GM12801 (cell line): Measurements from ENCODE around the gene HEXD.

ENCODE experiments used
- TF ChIP-seq, protein P1 (sequence below): IDR thresholded peaks from one replicate; pipeline ENCODE4 v1.5.1; 2011; ENCODE audit warnings: control low read depth; ENCODE audit not compliant: insufficient read length; ENCODE audit errors: extremely low read depth

Gene HEXD

DNA sequence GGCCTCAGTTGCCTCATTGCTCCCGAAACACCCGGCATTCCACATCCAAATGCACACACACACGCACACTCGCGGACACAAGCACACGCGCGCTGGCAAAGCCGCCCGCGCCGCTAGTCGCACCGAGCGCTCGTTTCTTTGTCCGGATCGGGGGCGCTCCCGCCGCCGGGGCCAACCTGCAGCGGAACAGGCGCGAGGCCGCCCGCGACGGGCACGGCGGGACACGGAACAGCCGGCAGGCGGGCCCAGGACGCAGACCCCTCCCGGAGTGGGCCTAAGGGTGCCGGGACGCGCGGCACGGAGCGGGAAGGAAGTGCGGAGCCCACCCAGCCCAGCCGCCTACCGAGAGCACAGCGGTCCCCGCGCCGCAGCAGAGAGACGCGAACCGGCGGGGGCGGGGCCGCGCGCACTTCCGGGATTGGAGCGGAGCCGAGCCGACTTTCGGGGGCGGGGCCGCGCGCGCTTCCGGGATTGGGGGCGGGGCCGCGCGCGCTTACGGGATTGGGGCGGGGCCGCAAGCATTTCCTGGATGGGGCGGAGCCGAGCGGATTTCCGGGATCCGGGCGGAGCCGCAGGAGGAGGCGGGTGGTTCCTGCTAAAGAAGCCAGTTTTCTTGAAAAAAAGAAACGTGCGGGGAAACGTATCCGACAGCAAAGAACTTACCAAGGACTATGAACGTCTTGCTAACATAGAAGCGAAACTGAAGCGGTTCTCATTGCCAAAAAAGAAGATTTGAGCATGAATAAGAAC, 32.4 kb downstream of the HEXD start, which contains the start of gene CYBC1:
CYBC1 (minus strand) TSS at position 396 of the 750 bp plus-strand sequence. CDS start 1,498 bp downstream, outside the sequence.
- TF ChIP-seq, protein P1, sequence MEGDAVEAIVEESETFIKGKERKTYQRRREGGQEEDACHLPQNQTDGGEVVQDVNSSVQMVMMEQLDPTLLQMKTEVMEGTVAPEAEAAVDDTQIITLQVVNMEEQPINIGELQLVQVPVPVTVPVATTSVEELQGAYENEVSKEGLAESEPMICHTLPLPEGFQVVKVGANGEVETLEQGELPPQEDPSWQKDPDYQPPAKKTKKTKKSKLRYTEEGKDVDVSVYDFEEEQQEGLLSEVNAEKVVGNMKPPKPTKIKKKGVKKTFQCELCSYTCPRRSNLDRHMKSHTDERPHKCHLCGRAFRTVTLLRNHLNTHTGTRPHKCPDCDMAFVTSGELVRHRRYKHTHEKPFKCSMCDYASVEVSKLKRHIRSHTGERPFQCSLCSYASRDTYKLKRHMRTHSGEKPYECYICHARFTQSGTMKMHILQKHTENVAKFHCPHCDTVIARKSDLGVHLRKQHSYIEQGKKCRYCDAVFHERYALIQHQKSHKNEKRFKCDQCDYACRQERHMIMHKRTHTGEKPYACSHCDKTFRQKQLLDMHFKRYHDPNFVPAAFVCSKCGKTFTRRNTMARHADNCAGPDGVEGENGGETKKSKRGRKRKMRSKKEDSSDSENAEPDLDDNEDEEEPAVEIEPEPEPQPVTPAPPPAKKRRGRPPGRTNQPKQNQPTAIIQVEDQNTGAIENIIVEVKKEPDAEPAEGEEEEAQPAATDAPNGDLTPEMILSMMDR, result no peak

DNA sequence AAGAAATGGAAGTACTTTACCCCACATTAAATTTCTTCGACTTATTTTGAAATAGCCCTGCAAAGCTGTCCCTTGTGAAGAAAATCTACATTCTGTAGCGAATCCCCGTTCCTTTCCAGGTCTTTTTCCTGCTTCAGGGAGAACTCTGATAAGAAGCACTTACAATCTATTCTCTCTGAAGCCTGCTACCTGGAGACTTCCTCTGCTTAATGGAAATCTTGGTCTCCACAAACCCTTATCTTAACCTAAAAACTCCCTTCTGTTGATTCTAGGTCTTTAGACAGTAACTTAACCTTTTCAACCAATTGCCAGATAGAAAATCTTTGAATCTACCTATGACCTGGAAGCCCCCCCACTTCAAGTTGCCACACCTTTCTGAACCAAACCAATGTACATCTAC, 34.0 kb downstream of the HEXD start:
- TF ChIP-seq, protein P1, result no peak

DNA sequence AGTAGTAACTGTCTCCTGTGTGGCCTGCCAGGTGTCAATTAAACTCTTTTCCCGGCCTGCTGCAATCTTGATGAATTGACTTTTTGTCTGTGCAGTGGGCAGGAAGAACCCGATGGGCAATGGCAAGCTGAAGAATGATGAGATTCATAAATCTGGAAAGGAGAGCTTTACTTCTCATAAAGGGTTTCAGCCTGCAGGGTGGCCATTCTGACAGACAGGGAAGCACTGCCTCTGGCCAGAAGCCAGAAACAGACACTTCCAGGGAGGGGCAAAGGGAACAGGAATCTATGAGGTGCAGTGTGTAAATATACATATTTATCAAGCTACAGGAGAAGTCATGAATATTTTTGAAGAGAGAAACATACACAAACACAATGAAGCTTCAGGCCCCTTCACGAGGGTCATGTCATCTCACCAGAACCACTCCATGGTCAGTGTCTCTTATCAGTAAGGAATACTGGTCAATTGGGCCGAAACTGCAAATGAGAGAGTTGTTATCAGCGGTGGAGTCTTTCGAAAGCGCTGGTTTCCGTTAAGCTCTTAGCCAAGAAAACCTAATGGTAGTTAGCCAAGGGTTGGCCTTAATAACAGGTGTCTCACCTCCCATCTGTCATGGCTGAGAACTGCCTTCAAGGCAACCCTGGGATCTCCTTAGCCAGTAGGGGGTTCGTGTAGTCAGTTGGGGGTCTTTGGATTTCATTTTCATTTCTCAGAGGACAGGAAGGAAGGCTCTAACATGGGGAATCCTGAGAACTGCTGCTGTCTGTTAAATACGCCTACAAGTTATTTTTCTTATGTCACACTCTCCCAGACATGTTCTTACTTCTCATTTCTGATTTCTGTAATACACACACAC, 39.2 kb downstream of the HEXD start:
- TF ChIP-seq, protein P1, result no peak

DNA sequence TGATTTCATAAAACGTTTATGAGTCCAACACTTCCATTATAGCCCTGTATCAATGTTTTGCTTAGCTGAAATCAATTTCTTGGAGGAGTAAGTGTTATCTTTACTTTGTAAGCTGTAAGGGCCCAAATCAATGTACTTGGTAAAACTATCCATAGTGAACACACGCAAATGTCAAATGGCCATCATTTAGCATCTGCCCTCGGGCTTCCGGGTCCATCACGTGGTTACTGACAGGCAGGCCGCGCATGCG, 39.7 kb downstream of the HEXD start:
- TF ChIP-seq, protein P1, result no peak

DNA sequence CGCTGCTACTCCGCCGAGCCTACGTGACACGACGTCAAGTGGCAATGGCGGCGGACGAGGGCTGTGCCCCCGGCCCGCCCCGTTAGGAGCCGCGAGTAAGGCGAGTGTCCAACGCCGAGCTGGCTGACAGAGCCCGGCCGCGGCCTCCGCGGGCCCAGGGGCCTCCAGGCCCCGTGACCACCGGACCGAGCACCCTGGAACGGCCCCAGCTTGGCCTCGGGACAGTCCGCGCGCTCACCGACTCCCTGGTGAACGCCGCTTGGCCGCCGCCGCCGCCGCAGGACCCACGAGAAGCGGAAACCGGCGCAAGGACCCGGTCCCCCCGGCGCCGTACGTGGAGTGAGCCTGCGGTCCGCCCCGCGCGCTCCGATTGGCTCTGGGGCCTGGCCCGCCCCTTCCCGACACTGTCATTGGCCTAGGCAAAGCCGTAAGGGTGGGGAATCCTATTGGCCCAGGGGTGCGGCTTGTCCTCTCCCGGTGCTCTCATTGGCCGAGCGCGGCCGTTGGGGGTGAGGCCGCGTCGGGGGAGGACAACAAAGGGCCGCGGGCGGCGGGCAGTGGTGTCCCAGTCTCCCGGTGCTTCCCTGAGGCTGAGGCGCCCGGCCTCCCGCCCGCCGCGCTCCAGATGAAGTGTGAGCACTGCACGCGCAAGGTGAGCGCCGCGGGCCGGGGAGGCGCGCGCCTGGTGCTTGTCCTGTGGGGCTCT, 40.2 kb downstream of the HEXD start, which contains the start of gene NARF:
NARF (plus strand) TSS at position 563 of the 706 bp plus-strand sequence; CDS start at position 626, 63 bp downstream.
- TF ChIP-seq, protein P1, result no peak

DNA sequence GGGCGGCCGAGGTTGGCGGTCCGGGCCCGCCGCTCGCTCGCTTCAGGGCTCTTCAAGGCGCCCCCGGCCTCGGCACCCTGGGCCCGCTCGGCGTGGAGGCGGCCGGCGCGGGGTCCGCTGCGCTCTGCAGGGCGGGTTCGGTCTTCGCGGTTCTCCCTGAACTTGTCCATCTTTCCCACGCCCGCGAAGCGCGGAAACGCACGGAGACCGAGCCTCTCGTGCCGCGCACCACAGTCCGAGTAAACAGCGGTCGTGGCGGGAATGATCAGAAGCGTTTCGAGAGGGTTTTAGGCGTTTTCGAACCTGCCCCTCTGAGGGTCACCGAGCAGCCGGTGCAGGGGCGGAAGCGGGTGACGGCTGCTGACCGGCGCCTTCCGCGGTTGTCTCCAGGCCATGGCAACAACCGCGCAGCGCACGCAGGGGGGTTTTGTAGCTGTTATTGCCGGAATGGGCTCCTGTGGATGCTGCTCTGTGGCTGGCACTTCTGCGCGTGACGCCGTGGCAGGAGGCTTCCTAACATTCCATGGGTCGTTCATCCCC, 40.8 kb downstream of the HEXD start:
- TF ChIP-seq, protein P1, result no peak
